Right lobe of liver (tissue), 6 donors: Measurements from ENCODE around the gene FHIP1A. TPM values are rescaled to one million over a fixed set of nuclear protein-coding genes. Genes with fewer than 3 reads are reported as not detected.
A peak's percentile ranks its signal among the peaks of the same experiment; 100 is the strongest.

ENCODE experiments used
- ATAC-seq, 4 donors: fragments of 200-7000 bp; cut with Tn5 transposase; one replicate each; pipeline ENCODE4 v1.9.1; 2020; ENCODE audit warnings: mild to moderate bottlenecking in 4 of 4, moderate library complexity in 4 of 4
- DNase-seq, 3 donors: peaks; one replicate each; pipeline ENCODE4 v3.0.0-alpha.2; 2020
- H3K27ac ChIP-seq, 3 donors: fragments of 200-600 bp; one replicate each; pipeline ENCODE4 v1.8.0; 2022
- H3K27me3 ChIP-seq, 2 donors: fragments of 200-600 bp; one replicate each; pipeline ENCODE4 v1.8.0; 2022
- H3K36me3 ChIP-seq, 4 donors: fragments of 200-600 bp; sonication (generic) in 1 of 4; one replicate each; pipeline versions ENCODE4 v1.5.1 to v1.8.0; 2017 to 2022; ENCODE audit warnings: control low read depth in 1 of 4
- H3K4me1 ChIP-seq, 4 donors: fragments of 200-600 bp; sonication (generic) in 1 of 4; one replicate each; pipeline versions ENCODE4 v1.5.1 to v1.8.0; 2017 to 2022; ENCODE audit warnings: control low read depth in 1 of 4
- H3K4me3 ChIP-seq, 3 donors: fragments of 200-600 bp; one replicate each; pipeline ENCODE4 v1.8.0; 2022
- H3K9me3 ChIP-seq, 4 donors: fragments of 200-600 bp; sonication (generic) in 1 of 4; one replicate each; pipeline versions ENCODE4 v1.5.1 to v1.8.0; 2017 to 2022; ENCODE audit warnings: control low read depth in 1 of 4
- CTCF ChIP-seq, 4 donors: fragments of 200-600 bp in 3 of 4; fragments of 450-650 bp in 1 of 4; IDR thresholded peaks; one replicate each; pipeline versions ENCODE4 v1.5.1 to v1.8.0; 2016 to 2022; ENCODE audit warnings: antibody characterized with exemption in 4 of 4, mild to moderate bottlenecking in 2 of 4
- POLR2A ChIP-seq: fragments of 450-650 bp; IDR thresholded peaks from one replicate; pipeline ENCODE4 v1.6.1; 2017; ENCODE audit warnings: antibody characterized with exemption, mild to moderate bottlenecking
- WGBS: methylation state at CpG from one replicate; pipeline ENCODE4 v1.1.6; 2018; ENCODE audit warnings: low coverage, low lambda C conversion rate; ENCODE audit not compliant: insufficient coverage; ENCODE audit errors: missing lambda C conversion rate; 5-methylcytosine and 5-hydroxymethylcytosine counted together
- intact Hi-C, 2 donors: fragments of 100-400 bp; cut with DNase I; formaldehyde crosslinking; loops; one replicate each; pipeline versions ENCODE4 v1.11.2 to v1.14.1; 2022
- total RNA-seq, 6 experiments: library from RNA; depleted of rRNA in 2 of 6; stranded (reverse); fragments of >200 nt in 2 of 6; fragmentation: NEBNext Ultra II Directional in 3 of 6; extraction: Animal tissue kit (Norgen Biotek cat#: 25700) in 3 of 6; gene quantifications; one replicate each; pipeline versions ENCODE4 v1.1.0 to v1.2.4, GENCODE V29; 2016 to 2023
- donor health status: DM: no; HTN: yes; CAD: no.
- donor health status: DM: no; HTN: no; CAD: no.
- donor health status: DM: no; HTN: no; CAD: no.
- donor health status: DM: no; HTN: yes; CAD: no.
- donor health status: DM: no; HTN: yes; CAD: no.

The FHIP1A gene
- total RNA-seq, 6 experiments from 2014 or later, result 0.74 to 5.7 (median 3.2) TPM

GRCh38 chr4:151415978-151416377 is 7.0 kb downstream of the FHIP1A start:
- Histone ChIP-seq H3K27ac (no peak overlapping the region), H3K4me1 (no peaks in the 10 kb centered on the region), H3K9me3 (no peaks in the 10 kb centered on the region), H3K27me3 (no peaks in the 10 kb centered on the region), H3K36me3 (no peaks in the 10 kb centered on the region), H3K4me3 (no peak overlapping the region)
- DNase-seq, result no peak
- TF ChIP-seq CTCF (IDR thresholded peaks at IDR 0.05) (no peak), POLR2A (no peak)
- intact Hi-C loops, result no loop called here
- no peak for ATAC-seq

GRCh38 chr4:151417164-151417571 is 8.2 kb downstream of the FHIP1A start:
- H3K27ac ChIP-seq, result no peak overlapping the region
- ATAC-seq (no peak), DNase-seq (no peak)
- H3K4me3 ChIP-seq, result no peak overlapping the region
- 76% methylated on average over 4 of the region's 5 CpGs for WGBS
- TF ChIP-seq CTCF (IDR thresholded peaks at IDR 0.05) (no peak), POLR2A (no peak)
- no peaks in the 10 kb centered on the region for H3K36me3 ChIP-seq
- intact Hi-C loops, result no loop called here
- no peaks in the 10 kb centered on the region for H3K27me3 ChIP-seq
- no peaks in the 10 kb centered on the region for H3K9me3 ChIP-seq
- no peaks in the 10 kb centered on the region for H3K4me1 ChIP-seq

GRCh38 chr4:151417766-151418376 is 8.9 kb downstream of the FHIP1A start:
- no peaks in the 10 kb centered on the region for H3K27me3 ChIP-seq
- no peak overlapping the region for H3K27ac ChIP-seq
- no peaks in the 10 kb centered on the region for H3K36me3 ChIP-seq
- H3K4me3 ChIP-seq, result no peak overlapping the region
- DNase-seq (no peak), ATAC-seq (peak in 1 of 4 donors; percentile 37)
- intact Hi-C loops, result no loop called here
- no peak for TF ChIP-seq POLR2A
- TF ChIP-seq CTCF (IDR thresholded peaks at IDR 0.05), result no peak
- 80% methylated on average over 1 of the region's 2 CpGs for WGBS
- H3K4me1 ChIP-seq, result no peaks in the 10 kb centered on the region
- H3K9me3 ChIP-seq, result no peaks in the 10 kb centered on the region

GRCh38 chr4:151418385-151418784 is 9.4 kb downstream of the FHIP1A start:
- Histone ChIP-seq H3K27ac (no peak overlapping the region), H3K4me1 (no peaks in the 10 kb centered on the region), H3K9me3 (no peaks in the 10 kb centered on the region), H3K4me3 (no peak overlapping the region), H3K36me3 (no peaks in the 10 kb centered on the region), H3K27me3 (no peaks in the 10 kb centered on the region)
- TF ChIP-seq POLR2A (no peak), CTCF (IDR thresholded peaks at IDR 0.05) (no peak)
- intact Hi-C loops, result no loop called here
- ATAC-seq (peak in 1 of 4 donors; percentile 74), DNase-seq (no peak)

GRCh38 chr4:151418856-151419255 is 9.9 kb downstream of the FHIP1A start:
- H3K9me3 ChIP-seq, result no peaks in the 10 kb centered on the region
- H3K36me3 ChIP-seq, result no peaks in the 10 kb centered on the region
- intact Hi-C loops, result no loop called here
- no peaks in the 10 kb centered on the region for H3K4me1 ChIP-seq
- ATAC-seq (no peak), DNase-seq (no peak)
- H3K27me3 ChIP-seq, result no peaks in the 10 kb centered on the region
- TF ChIP-seq POLR2A (no peak), CTCF (IDR thresholded peaks at IDR 0.05) (no peak)
- WGBS, result 92% methylated on average over 1 of the region's 1 CpG
- H3K27ac ChIP-seq, result no peak overlapping the region
- H3K4me3 ChIP-seq, result no peak overlapping the region
